ENCODE data around the gene MVK. TPM values are rescaled to one million over a fixed set of nuclear protein-coding genes. Genes with fewer than 3 reads are reported as not detected.

Gene MVK
- total and polyA plus RNA-seq, 4 donors, result 34.9 to 50.3 (median 41.4) TPM

- Histone ChIP-seq H3K36me3 (ENCODE audit: control insufficient read depth in 4 of 4, insufficient read depth in 3 of 4, low read depth in 1 of 4, low read length in 3 of 4) (no peaks in the 10 kb centered on the region), H3K9me3 (ENCODE audit: control insufficient read depth in 4 of 4, low read length in 3 of 4) (no peaks in the 10 kb centered on the region), H3K4me3 (ENCODE audit: low read depth in 1 of 3, low read length in 3 of 3) (no peak overlapping the region), H3K4me1 (ENCODE audit: control insufficient read depth in 4 of 4, insufficient read depth in 4 of 4, low read length in 3 of 4) (no peaks in the 10 kb centered on the region), H3K9ac (ENCODE audit: low read depth in 1 of 2, low read length in 2 of 2) (no peak overlapping the region), H3K27ac (ENCODE audit: low read depth in 1 of 2, low read length in 2 of 2) (no peak overlapping the region), H3K27me3 (ENCODE audit: control insufficient read depth in 4 of 4, insufficient read depth in 4 of 4, low read length in 3 of 4) (no peaks in the 10 kb centered on the region)
- no peak for TF ChIP-seq CTCF (IDR thresholded peaks at IDR 0.05; ENCODE audit: low read depth, low read length, missing input control)
- no peak for TF ChIP-seq SP1 (IDR thresholded peaks at IDR 0.05)
- TF ChIP-seq EGR1 (IDR thresholded peaks at IDR 0.05; ENCODE audit: low read depth in 2 of 2), result no peak
- no peak for TF ChIP-seq RXRA (IDR thresholded peaks at IDR 0.05)
- no peak for TF ChIP-seq JUND (IDR thresholded peaks at IDR 0.05)
- no peak for TF ChIP-seq TAF1 (conservative IDR thresholded peaks at IDR 0.05)
- no peak for TF ChIP-seq HNF4G (IDR thresholded peaks at IDR 0.05)
- TF ChIP-seq REST (IDR thresholded peaks at IDR 0.05), result no peak
- no peak for TF ChIP-seq RAD21 (IDR thresholded peaks at IDR 0.05)
- TF ChIP-seq GABPA (IDR thresholded peaks at IDR 0.05 in 1 of 2, conservative IDR thresholded peaks at IDR 0.05 in 1 of 2), result no peak
- no peak for TF ChIP-seq YY1 (IDR thresholded peaks at IDR 0.05)
- TF ChIP-seq HNF4A (conservative IDR thresholded peaks at IDR 0.05), result no peak
- no peak for TF ChIP-seq MAX (IDR thresholded peaks at IDR 0.05)
- no peak for TF ChIP-seq FOXA2 (IDR thresholded peaks at IDR 0.05)
- no peak for TF ChIP-seq FOXA1 (IDR thresholded peaks at IDR 0.05)
- no peak for TF ChIP-seq ZBTB33 (IDR thresholded peaks at IDR 0.05)
- no peak for TF ChIP-seq NR2F2 (IDR thresholded peaks at IDR 0.05)
- WGBS, result 82% methylated on average over 6 of the region's 6 CpGs
- DNase-seq (ENCODE audit: low spot score), result no peak
Observed at GRCh38 chr12:109625131-109625559, 51.6 kb downstream of the MVK start.

Data from liver (tissue), 9 donors.